ENCODE measurements around the gene LIPC. TPM values are rescaled to one million over a fixed set of nuclear protein-coding genes. Genes with fewer than 3 reads are reported as not detected.

The LIPC gene
- total and polyA plus RNA-seq, 2 donors (not counting 3 experiments of a cell fraction or from before 2014, with no cell fraction given), result not detected

DNA sequence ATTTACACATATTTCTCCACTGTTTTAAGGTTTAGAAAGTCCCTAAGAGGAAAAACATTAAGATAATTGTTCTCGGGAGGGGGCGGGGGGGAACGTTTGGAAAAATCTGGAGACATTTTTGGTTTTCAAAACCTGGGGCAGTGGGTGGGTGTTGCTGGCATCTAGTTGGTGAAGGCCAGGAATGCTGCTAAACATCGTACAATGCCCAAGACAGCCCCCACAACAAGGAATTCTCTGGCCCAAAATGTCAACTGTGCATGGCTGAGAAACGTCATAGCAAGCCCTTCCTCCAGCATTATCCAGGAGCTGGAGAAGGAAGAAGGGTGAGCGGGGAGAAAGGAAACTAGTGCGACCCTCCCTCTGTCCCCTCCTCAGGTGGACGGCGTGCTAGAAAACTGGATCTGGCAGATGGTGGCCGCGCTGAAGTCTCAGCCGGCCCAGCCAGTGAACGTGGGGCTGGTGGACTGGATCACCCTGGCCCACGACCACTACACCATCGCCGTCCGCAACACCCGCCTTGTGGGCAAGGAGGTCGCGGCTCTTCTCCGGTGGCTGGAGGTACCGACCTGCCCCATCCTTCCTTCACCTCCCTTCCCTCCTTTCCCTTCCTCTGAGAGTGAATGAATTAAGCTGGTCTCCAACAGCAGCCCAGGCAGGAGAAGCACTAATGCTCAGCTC is 109.8 kb downstream of the LIPC start:
- no peak overlapping the region for H2AFZ ChIP-seq (ENCODE audit: low read depth, low read length)

More for the DNA sequence above, 109.8 kb downstream of the LIPC start:
- Histone ChIP-seq H3K27ac (ENCODE audit: insufficient read depth, low read depth, low read length) (no peak overlapping the region), H3K9me3 (replicated peaks; ENCODE audit: control insufficient read depth, insufficient read depth, low read length) (no peaks in the 10 kb centered on the region), H3K9ac (replicated peaks; ENCODE audit: extremely low read depth, insufficient read depth, low read length) (no peak overlapping the region), H3K9me1 (replicated peaks; ENCODE audit: control insufficient read depth, extremely low read depth, insufficient read depth, low read length) (no peaks in the 10 kb centered on the region), H3K27me3 (ENCODE audit: control insufficient read depth in 2 of 2, insufficient read depth in 2 of 2, low read length in 2 of 2) (peaks cover 0 to 3% of the 10 kb centered on the region in 2 experiments), H3K4me1 (ENCODE audit: control insufficient read depth, extremely low read depth, insufficient read depth, low read length) (peaks cover 3% of the 10 kb centered on the region), H3K4me3 (replicated peaks in 1 of 3; ENCODE audit: insufficient read depth in 1 of 3, low read depth in 1 of 3, low read length in 3 of 3) (no peak overlapping the region), H3K36me3 (ENCODE audit: control insufficient read depth in 2 of 2, extremely low read depth in 1 of 2, insufficient read depth in 2 of 2, low read length in 2 of 2) (no peaks in the 10 kb centered on the region), H4K20me1 (replicated peaks; ENCODE audit: control insufficient read depth, extremely low read depth, insufficient read depth, low read length) (no peaks in the 10 kb centered on the region), H3K4me2 (ENCODE audit: insufficient read depth, low read length) (no peak overlapping the region), H3K79me2 (ENCODE audit: control insufficient read depth, insufficient read depth, low read length) (no peaks in the 10 kb centered on the region)
- CTCF ChIA-PET, result no interaction called here
- DNase-seq (ENCODE audit: low read depth, low spot score) (no peak), FAIRE-seq (no peak)
- TF ChIP-seq POLR2A (IDR thresholded peaks at IDR 0.05; ENCODE audit: low read depth, low read length), result no peak
- TF ChIP-seq JUN (IDR thresholded peaks at IDR 0.05; ENCODE audit: borderline replicate concordance, insufficient read depth, insufficient read length, low read depth), result no peak
- TF ChIP-seq, protein P1, sequence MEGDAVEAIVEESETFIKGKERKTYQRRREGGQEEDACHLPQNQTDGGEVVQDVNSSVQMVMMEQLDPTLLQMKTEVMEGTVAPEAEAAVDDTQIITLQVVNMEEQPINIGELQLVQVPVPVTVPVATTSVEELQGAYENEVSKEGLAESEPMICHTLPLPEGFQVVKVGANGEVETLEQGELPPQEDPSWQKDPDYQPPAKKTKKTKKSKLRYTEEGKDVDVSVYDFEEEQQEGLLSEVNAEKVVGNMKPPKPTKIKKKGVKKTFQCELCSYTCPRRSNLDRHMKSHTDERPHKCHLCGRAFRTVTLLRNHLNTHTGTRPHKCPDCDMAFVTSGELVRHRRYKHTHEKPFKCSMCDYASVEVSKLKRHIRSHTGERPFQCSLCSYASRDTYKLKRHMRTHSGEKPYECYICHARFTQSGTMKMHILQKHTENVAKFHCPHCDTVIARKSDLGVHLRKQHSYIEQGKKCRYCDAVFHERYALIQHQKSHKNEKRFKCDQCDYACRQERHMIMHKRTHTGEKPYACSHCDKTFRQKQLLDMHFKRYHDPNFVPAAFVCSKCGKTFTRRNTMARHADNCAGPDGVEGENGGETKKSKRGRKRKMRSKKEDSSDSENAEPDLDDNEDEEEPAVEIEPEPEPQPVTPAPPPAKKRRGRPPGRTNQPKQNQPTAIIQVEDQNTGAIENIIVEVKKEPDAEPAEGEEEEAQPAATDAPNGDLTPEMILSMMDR (IDR thresholded peaks at IDR 0.05; ENCODE audit: extremely low read depth in 1 of 2, insufficient read depth in 1 of 2, low read depth in 1 of 2, low read length in 2 of 2), result no peak
- TF ChIP-seq GATA2 (IDR thresholded peaks at IDR 0.05; ENCODE audit: insufficient read depth, insufficient read length, low read depth, low read length), result no peak
- no peak for TF ChIP-seq POLR2AphosphoS5 (IDR thresholded peaks at IDR 0.05; ENCODE audit: insufficient read depth, low read depth, low read length)
- no peak for TF ChIP-seq MYC (IDR thresholded peaks at IDR 0.05; ENCODE audit: low read depth, low read length)
- intact Hi-C loops (cut with micrococcal nuclease), result no loop called here
- no TSS peak for BruUV-seq (replicated peaks)
- POLR2A ChIA-PET, result no interaction called here
- dilution Hi-C loops (cut with MboI; ENCODE audit: extremely low pct_ligation_motif_present, low sequenced_read_pairs), result no loop called here

Measured in endothelial cell of umbilical vein (primary cell).